ENCODE data around the gene LRRC25. TPM values are rescaled to one million over a fixed set of nuclear protein-coding genes. Genes with fewer than 3 reads are reported as not detected.
A peak's percentile ranks its signal among the peaks of the same experiment; 100 is the strongest.

Gene LRRC25
- total and polyA plus RNA-seq, 3 experiments from 2014 or later, result 0.26 to 0.31 TPM; not detected in 1

DNA sequence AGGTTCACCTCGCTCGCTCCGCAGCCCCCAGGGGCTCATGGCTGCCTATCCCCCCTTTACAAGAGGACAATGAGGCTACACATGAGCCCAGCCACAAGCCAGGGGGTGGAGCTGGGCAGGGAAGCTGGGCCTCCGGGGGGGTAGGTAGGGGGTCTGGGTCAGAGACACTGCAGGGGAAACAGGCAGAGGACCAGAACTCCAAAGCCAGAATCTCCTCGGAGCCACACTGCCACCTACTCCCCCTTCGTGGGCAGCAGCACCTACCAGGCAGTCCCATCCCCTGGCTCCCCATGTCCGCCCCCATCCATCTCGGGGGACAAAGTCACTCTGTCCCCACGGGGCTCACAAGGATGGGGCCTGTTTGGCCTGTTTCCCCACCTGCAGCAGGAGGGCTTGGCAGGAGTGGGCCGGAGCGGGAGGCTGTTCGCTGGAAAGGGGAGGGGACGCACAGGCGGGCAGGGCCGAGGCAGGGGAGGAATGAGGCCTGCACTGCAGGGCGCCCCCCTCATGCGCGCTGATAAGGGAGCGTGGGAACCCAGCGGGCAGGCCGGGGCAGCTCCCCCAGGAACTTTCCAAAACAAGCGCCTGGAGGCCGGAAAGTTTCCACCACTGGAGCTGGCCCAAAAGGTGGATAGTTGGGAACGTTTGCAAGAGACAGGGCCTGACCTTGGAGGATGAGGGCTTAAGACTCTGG lies 41.1 kb upstream of the LRRC25 start:
- Mint-ChIP-seq H3K4me3 (peak overlapping the region in 4 of 7 donors; percentile 12 to 80 (median 59)), H3K27me3 (peaks cover 0 to 9% of the 10 kb centered on the region in 2 donors), H3K27ac (peak overlapping the region in 6 of 8 donors; percentile 29 to 77 (median 61)), H3K36me3 (peaks cover 2 to 22% (median 4%) of the 10 kb centered on the region in 3 donors), H3K9me3 (peaks cover 0 to 4% (median 2%) of the 10 kb centered on the region in 5 donors), H3K4me1 (peaks cover 26 to 63% (median 27%) of the 10 kb centered on the region in 3 donors)
- H3K27ac ChIP-seq (ENCODE audit: low read depth, low read length), result peak overlapping the region; percentile 67
- peak in 1 of 5 donors; percentile 36 for DNase-seq
- no peaks in the 10 kb centered on the region for H3K9me3 ChIP-seq (ENCODE audit: low read length)
- H3K4me1 ChIP-seq (ENCODE audit: insufficient read depth, low read length), result peaks cover 25% of the 10 kb centered on the region
- H3K4me3 ChIP-seq (ENCODE audit: low read length), result no peak overlapping the region
- ChIA-PET POLR2A (interaction anchor here (1.7 to 2.3 kb wide), 2 partner anchors 9 to 20 kb away, joined by 7 to 10 read pairs; partner anchors contain the start of gene SSBP4), CTCF (interaction anchor here (1.0 to 2.5 kb wide), 5 partner anchors 13 to 151 kb away, joined by 3 to 6 read pairs (median 3); partner anchors contain the start of genes REX1BD and SSBP4)
- H3K27me3 ChIP-seq (ENCODE audit: insufficient read depth, low read length, poor library complexity, severe bottlenecking), result no peaks in the 10 kb centered on the region
- H3K36me3 ChIP-seq (ENCODE audit: insufficient read depth, low read length), result no peaks in the 10 kb centered on the region

DNA sequence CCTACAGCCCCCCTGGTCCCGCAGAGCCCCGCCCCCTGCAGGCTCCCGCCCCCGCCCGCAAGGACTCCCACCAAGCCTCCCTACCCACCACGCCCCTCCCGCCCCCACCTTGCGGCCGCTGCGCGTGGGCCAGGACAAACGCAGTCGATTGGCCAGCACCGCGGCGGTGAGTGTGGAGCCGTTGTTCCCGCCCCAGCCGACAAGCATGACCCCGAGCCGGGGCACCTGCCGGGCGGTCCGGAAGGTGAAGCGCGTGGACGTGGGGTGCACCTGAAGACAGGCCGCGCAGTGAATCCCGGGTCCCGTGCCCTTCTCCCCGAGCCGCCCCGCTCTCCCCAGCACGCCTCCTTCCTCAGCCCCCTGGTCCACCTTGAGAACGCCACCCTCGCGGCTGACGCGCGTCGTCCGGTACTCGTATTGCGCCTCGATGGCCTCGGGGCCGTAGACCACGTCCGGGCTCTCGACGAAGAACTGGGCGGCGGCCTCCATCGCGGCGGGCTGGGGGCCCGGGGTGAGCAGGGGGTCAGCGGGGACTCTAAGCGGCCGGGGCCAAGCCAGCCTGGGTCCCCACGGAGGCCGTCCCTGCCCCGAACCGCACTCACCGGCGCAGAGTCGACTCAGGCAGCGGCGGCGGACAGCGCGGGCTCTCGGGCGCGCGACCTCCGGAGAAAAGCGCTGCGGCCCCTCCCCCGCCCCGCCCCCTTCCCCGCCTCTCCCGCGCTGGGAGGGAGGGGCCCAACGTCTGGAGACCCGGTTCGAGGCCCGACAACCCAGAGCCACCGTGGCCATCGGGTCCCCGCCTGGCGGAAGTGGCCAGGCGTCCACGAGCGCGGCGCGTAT lies 40.3 kb upstream of the LRRC25 start, which contains the start of gene ISYNA1:
Gene ISYNA1 (minus strand): TSS at position 643 of the 840 bp plus-strand sequence. CDS start 154 bp downstream, at position 489.
- Histone ChIP-seq H3K4me1 (ENCODE audit: insufficient read depth, low read length) (peaks cover 27% of the 10 kb centered on the region), H3K4me3 (ENCODE audit: low read length) (peak within 1 kb of the TSS; percentile 41)
- H3K27ac Mint-ChIP-seq, result peak within 1 kb of the TSS; percentile 42 to 88 (median 76)

DNA sequence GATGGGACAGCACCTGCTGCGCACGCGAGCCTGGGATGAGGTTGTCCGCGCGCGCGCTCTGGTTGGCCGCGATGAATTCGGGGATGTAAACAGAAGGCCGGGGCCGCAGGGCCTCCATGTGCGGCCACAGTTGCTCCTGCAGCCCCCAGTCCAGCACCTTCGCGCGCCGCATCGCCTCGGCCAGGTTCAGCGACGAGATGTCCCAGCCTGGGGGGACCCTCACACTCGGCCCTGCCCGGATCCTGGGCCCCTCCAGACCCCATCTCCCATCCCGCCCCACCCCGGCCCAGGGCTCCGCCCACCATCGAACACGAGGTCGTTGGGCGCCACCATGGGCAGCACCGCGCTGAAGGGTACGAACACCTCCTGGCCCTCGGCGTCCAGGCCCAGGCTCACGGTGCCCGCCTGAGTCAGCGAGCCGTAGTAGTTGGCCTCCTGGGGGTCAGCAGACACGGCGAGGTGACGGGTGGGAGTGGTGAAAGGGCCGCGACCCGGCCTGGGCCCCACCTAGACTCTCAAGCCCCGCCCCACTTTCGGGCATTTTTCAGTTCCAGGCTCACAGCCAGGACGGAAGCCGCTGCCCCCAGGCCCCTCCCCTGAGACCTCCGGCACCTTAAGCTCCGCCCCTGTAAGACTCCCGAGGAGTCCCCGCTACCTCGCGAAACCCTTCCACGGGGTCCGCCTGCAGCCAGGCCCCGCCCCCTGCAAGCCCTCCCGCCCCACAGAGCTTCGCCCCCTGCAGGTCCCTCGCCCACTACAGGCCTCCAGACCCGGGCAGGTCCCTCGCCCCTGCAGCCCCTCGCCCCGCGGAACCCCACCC lies 39.5 kb upstream of the LRRC25 start:
- H3K4me1 ChIP-seq (ENCODE audit: insufficient read depth, low read length), result peaks cover 22% of the 10 kb centered on the region
- CTCF ChIA-PET, result interaction anchor here (1.0 to 3.5 kb wide), 3 partner anchors 12 to 48 kb away, joined by 4 to 12 read pairs (median 5); partner anchors contain the start of gene SSBP4
- peak overlapping the region; percentile 37 for H3K4me3 ChIP-seq (ENCODE audit: low read length)
- H3K27me3 ChIP-seq (ENCODE audit: insufficient read depth, low read length, poor library complexity, severe bottlenecking), result no peaks in the 10 kb centered on the region
- H3K36me3 ChIP-seq (ENCODE audit: insufficient read depth, low read length), result no peaks in the 10 kb centered on the region
- H3K27ac ChIP-seq (ENCODE audit: low read depth, low read length), result no peak overlapping the region
- no peaks in the 10 kb centered on the region for H3K9me3 ChIP-seq (ENCODE audit: low read length)
- POLR2A ChIA-PET, result interaction anchor here (0.6 to 4.6 kb wide), 3 partner anchors 8 to 483 kb away, joined by 3 to 42 read pairs (median 4); partner anchors contain the start of genes COPE, DDX49 and SSBP4
- DNase-seq, result peak; percentile 77 to 93 (median 84)
- Mint-ChIP-seq H3K9me3 (no peaks in the 10 kb centered on the region), H3K36me3 (peaks cover 0 to 14% (median 0%) of the 10 kb centered on the region in 3 donors), H3K27me3 (peaks cover 0 to 6% of the 10 kb centered on the region in 2 donors), H3K4me1 (peaks cover 17 to 59% (median 19%) of the 10 kb centered on the region in 3 donors), H3K27ac (peak overlapping the region in 7 of 8 donors; percentile 43 to 88 (median 74)), H3K4me3 (peak overlapping the region; percentile 78 to 95 (median 87))

More for the DNA sequence above, 40.3 kb upstream of the LRRC25 start, which contains the start of gene ISYNA1:
- Histone ChIP-seq H3K9me3 (ENCODE audit: low read length) (no peaks in the 10 kb centered on the region), H3K27ac (ENCODE audit: low read depth, low read length) (peak within 1 kb of the TSS; percentile 67), H3K27me3 (ENCODE audit: insufficient read depth, low read length, poor library complexity, severe bottlenecking) (no peaks in the 10 kb centered on the region), H3K36me3 (ENCODE audit: insufficient read depth, low read length) (no peaks in the 10 kb centered on the region)
- Mint-ChIP-seq H3K4me1 (peaks cover 23 to 60% (median 23%) of the 10 kb centered on the region in 3 donors), H3K9me3 (peaks cover 0 to 4% (median 2%) of the 10 kb centered on the region in 5 donors), H3K4me3 (peak within 1 kb of the TSS; percentile 78 to 95 (median 87)), H3K27me3 (peaks cover 0 to 9% of the 10 kb centered on the region in 2 donors), H3K36me3 (peaks cover 2 to 17% (median 3%) of the 10 kb centered on the region in 3 donors)
- ChIA-PET POLR2A (interaction anchor here (0.6 to 4.6 kb wide), 4 partner anchors 9 to 482 kb away, joined by 3 to 42 read pairs (median 6); partner anchors contain the start of genes COPE, DDX49 and SSBP4), CTCF (interaction anchor here (1.0 to 3.5 kb wide), 3 partner anchors 14 to 49 kb away, joined by 3 to 12 read pairs (median 5); partner anchors contain the start of gene SSBP4)
- DNase-seq, result peak in 4 of 5 donors; percentile 50 to 85 (median 59)

DNA sequence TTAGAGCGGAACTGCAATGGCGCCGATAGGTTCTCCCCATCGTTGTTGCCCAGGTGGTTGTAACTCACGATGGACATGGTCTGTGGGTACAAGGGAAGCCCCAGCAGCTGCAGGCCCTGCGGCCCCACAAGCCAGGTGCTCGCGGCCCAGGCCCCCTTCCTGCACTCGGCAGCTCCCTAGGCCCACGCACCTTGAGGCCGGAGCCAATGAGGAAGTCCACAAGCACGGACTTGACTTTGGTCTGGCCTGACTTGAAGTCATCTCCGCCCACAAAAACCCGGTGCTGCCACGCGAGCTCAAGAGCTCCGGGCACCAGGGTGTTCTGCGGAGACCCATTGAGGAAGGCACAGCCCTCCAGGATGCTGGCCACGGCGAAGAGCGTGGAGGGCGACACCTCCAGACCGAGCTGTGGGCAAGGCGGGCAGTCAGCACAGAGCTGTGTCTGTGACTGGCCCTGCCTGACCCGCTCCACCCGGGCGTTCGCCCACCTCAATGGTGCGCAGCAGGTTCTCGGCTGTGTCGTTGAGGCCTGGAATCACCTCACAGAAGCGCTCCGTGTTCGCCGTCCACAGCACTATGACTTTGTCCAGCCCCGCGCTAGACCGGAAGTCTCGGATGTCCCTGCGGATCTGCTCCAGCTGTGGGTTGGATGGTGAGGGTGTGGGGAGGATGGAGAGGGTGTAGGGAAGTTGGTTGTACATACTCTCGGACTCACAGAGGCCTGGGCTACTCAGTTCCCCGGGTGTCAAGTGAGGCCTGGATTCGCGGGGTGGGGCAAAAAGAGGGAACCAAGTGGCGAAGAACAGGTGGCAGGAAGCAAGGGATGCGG lies 38.6 kb upstream of the LRRC25 start:
- Mint-ChIP-seq H3K36me3 (peaks cover 0 to 14% (median 0%) of the 10 kb centered on the region in 3 donors), H3K9me3 (no peaks in the 10 kb centered on the region), H3K4me1 (peaks cover 13 to 53% (median 15%) of the 10 kb centered on the region in 3 donors), H3K27me3 (peaks cover 0 to 4% of the 10 kb centered on the region in 2 donors), H3K27ac (peak overlapping the region in 5 of 8 donors; percentile 17 to 81 (median 51)), H3K4me3 (peak overlapping the region; percentile 48 to 87 (median 67))
- Histone ChIP-seq H3K27ac (ENCODE audit: low read depth, low read length) (no peak overlapping the region), H3K9me3 (ENCODE audit: low read length) (no peaks in the 10 kb centered on the region), H3K4me3 (ENCODE audit: low read length) (no peak overlapping the region), H3K27me3 (ENCODE audit: insufficient read depth, low read length, poor library complexity, severe bottlenecking) (no peaks in the 10 kb centered on the region), H3K4me1 (ENCODE audit: insufficient read depth, low read length) (peaks cover 14% of the 10 kb centered on the region), H3K36me3 (ENCODE audit: insufficient read depth, low read length) (no peaks in the 10 kb centered on the region)
- POLR2A ChIA-PET, result interaction anchor here (4.6 kb wide), 1 partner anchor 15 kb away, joined by 42 read pairs; the partner anchor contains the start of gene SSBP4
- CTCF ChIA-PET, result interaction anchor here (0.9 to 3.5 kb wide), 3 partner anchors 11 to 48 kb away, joined by 3 to 12 read pairs (median 4); partner anchors contain the start of gene SSBP4
- DNase-seq, result no peak

DNA sequence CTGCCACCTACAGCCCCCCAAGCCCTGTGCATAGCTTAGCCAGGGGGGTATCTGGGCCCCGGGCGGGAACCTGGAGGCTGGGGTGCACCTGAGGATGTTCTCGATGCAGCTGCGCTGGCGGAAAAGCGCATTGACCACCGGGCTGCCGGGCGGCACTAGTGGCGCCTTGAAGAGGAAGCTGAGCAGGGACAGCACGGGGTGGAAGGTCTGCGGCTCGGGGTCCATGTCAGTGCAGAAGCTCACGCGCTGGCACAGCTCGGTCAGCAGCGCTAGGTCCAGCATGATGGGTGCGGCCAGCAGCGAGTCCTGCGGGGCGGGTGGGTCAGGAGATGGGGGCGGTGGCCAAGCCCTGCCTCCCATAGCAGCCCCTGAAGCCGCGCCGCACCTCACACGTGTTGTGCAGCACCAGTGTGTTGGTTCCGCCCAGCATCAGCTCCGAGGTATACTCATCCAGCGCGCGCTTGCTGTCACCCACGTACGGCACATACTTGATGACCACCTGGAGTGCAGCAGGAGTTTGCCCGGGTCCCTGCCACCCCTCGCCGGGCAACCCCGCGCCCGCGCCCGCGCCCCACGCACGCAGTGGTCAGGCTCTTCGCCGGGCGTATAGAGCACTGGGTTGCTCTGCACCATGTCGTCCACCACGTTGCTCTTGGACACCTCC lies 37.9 kb upstream of the LRRC25 start:
- H3K36me3 ChIP-seq (ENCODE audit: insufficient read depth, low read length), result no peaks in the 10 kb centered on the region
- DNase-seq, result peak in 1 of 5 donors; percentile 52
- no peak overlapping the region for H3K4me3 ChIP-seq (ENCODE audit: low read length)
- peak overlapping the region in 5 of 7 donors; percentile 44 to 68 (median 49) for H3K4me3 Mint-ChIP-seq
- POLR2A ChIA-PET, result interaction anchor here (4.6 kb wide), 1 partner anchor 14 kb away, joined by 42 read pairs; the partner anchor contains the start of gene SSBP4
- H3K9me3 ChIP-seq (ENCODE audit: low read length), result no peaks in the 10 kb centered on the region
- H3K36me3 Mint-ChIP-seq, result peaks cover 0 to 14% (median 0%) of the 10 kb centered on the region in 3 donors
- CTCF ChIA-PET, result interaction anchor here (0.9 to 3.5 kb wide), 5 partner anchors 10 to 85 kb away, joined by 3 to 12 read pairs (median 4); partner anchors contain the start of gene SSBP4
- peaks cover 5 to 48% (median 14%) of the 10 kb centered on the region in 3 donors for H3K4me1 Mint-ChIP-seq
- no peak overlapping the region for H3K27ac ChIP-seq (ENCODE audit: low read depth, low read length)
- peaks cover 21% of the 10 kb centered on the region for H3K4me1 ChIP-seq (ENCODE audit: insufficient read depth, low read length)
- peaks cover 0 to 3% of the 10 kb centered on the region in 2 donors for H3K27me3 Mint-ChIP-seq
- peak overlapping the region in 2 of 8 donors; percentile 47 to 81 for H3K27ac Mint-ChIP-seq
- no peaks in the 10 kb centered on the region for H3K9me3 Mint-ChIP-seq
- H3K27me3 ChIP-seq (ENCODE audit: insufficient read depth, low read length, poor library complexity, severe bottlenecking), result no peaks in the 10 kb centered on the region

Measured in CD8-positive, alpha-beta memory T cell (primary cell).